OCI-LY3 (cell line): ENCODE results near the gene MACF1.
"Not testable (repeated sequence)": the region's sequence is repeated elsewhere in the genome, so short reads cannot be mapped to it uniquely, and the experiment has no call there.

Experiments used
- CTCF ChIP-seq: fragments of 200-600, 300-600 bp; sonication (generic); IDR thresholded peaks from 2 replicates; pipeline ENCODE4 v1.5.1; 2014; ENCODE audit warnings: antibody characterized with exemption, low read length, low read depth
- EZH2phosphoT487 ChIP-seq: fragments of 200-600 bp; shearing (Covaris generic); IDR thresholded peaks from 2 replicates; pipeline ENCODE4 v1.6.1; 2018; ENCODE audit warnings: antibody characterized with exemption, mixed run types, low read depth

- TF ChIP-seq CTCF, EZH2phosphoT487: not testable (repeated sequence)
These were observed 245.5 kb downstream of the MACF1 start for GRCh38 chr1:39450041-39450440.
